ENCODE measurements around the gene TPR.

Gene TPR

DNA sequence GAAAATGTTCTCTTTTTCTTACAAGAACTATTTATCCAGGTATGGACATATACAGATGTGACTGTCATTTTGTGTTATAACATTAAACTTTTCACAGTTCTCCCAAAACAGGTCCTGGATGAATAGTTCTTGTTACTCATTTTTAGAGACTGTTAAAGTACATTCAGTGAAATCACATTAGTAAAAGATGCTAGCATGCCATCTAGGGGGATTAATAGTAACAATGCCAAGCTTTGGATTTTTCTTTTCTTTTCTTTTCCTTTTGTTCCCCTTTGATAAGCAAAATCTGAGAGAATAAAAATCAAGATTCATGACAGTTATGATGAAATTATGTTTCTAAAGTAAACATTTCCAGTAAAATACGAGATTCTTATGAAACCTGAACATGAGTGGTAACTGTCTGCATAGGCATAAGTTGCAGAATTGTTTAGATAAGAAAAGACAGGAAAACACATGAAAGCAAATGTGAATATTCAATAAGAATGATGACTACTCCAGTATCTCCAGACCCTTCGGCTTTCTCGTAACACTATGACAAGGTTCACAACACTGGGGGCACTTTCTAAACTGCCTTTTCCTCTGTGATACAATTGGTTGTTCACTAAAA lies 77.5 kb downstream of the TPR start:
- no peak overlapping the region for H3K4me3 ChIP-seq (ENCODE audit: low read depth, low read length)
- DNase-seq (ENCODE audit: low read depth, low spot score) = no peak
- no peak for TF ChIP-seq CTCF (IDR thresholded peaks at IDR 0.05; ENCODE audit: low read depth, low read length)
- in situ Hi-C loops (cut with HindIII; ENCODE audit: low sequenced_read_pairs) = no loop called here

DNA sequence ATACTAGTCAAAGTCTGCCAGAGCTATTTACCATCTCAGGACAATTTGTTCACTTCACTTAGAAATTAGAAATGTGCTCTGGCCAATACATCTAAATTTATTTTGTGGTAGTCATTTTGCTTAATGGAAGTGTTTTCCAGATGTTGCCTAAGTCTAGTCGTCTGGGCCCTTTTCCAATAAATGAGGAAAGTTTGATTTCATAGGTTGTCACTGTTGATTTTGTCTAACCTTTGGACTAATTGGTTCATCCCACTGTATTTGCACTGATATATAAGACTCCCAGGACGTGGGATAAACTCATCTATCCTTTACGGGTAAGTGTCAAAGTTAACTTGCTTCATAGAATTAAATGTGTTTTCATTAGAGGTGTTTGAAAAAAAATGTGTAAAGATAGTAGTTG lies 79.1 kb downstream of the TPR start, which contains the start of gene PRG4:
Gene PRG4 (plus strand): TSS at position 300 of the 400 bp plus-strand sequence.
- in situ Hi-C loops (cut with HindIII; ENCODE audit: low sequenced_read_pairs) = no loop called here
- no peak for TF ChIP-seq CTCF (IDR thresholded peaks at IDR 0.05; ENCODE audit: low read depth, low read length)
- peak; percentile 13 for DNase-seq (ENCODE audit: low read depth, low spot score)
- no peak within 1 kb of the TSS for H3K4me3 ChIP-seq (ENCODE audit: low read depth, low read length)

- DNase-seq (ENCODE audit: low read depth, low spot score) = no peak
- in situ Hi-C loops (cut with HindIII; ENCODE audit: low sequenced_read_pairs) = no loop called here
- no peak overlapping the region for H3K4me3 ChIP-seq (ENCODE audit: low read depth, low read length)
- no peak for TF ChIP-seq CTCF (IDR thresholded peaks at IDR 0.05; ENCODE audit: low read depth, low read length)
Measured at GRCh38 chr1:186292875-186293274, 82.2 kb downstream of the TPR start.

- in situ Hi-C loops (cut with HindIII; ENCODE audit: low sequenced_read_pairs) = no loop called here
- DNase-seq (ENCODE audit: low read depth, low spot score) = no peak
Measured at GRCh38 chr1:186291271-186291670, 83.8 kb downstream of the TPR start.

DNA sequence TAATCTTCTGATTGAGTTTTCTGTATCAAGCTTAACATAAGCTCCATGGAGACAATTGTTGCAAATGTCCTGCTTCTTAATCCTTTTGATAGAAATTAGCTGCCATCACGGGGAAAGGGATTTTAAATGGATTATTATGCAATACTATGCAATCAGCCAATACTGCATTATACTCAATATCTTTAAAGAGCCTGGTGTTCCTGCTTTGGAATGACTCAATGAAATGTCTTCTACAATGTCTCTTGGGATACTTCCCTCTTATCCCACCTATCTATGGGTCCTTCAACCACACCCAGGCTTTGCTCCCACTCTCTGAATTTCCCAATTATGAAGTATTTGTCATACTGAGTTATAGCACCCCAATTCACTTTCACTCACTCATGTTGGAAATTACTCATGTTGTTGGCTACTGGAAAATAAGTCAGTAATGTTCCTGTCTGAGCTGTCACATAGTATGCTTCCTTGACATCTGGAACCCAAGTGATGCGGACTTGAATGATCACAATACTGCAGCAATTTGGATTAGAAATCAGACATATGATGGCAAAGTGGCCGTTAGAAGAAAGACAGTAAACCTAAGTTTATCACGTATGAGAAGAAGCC lies 85.0 kb downstream of the TPR start:
- in situ Hi-C loops (cut with HindIII; ENCODE audit: low sequenced_read_pairs) = no loop called here
- H3K4me3 ChIP-seq (ENCODE audit: low read depth, low read length) = no peak overlapping the region
- DNase-seq (ENCODE audit: low read depth, low spot score) = no peak
- TF ChIP-seq CTCF (IDR thresholded peaks at IDR 0.05; ENCODE audit: low read depth, low read length) = no peak

More at GRCh38 chr1:186291271-186291670, 83.8 kb downstream of the TPR start:
- no peak overlapping the region for H3K4me3 ChIP-seq (ENCODE audit: low read depth, low read length)
- no peak for TF ChIP-seq CTCF (IDR thresholded peaks at IDR 0.05; ENCODE audit: low read depth, low read length)

DNA sequence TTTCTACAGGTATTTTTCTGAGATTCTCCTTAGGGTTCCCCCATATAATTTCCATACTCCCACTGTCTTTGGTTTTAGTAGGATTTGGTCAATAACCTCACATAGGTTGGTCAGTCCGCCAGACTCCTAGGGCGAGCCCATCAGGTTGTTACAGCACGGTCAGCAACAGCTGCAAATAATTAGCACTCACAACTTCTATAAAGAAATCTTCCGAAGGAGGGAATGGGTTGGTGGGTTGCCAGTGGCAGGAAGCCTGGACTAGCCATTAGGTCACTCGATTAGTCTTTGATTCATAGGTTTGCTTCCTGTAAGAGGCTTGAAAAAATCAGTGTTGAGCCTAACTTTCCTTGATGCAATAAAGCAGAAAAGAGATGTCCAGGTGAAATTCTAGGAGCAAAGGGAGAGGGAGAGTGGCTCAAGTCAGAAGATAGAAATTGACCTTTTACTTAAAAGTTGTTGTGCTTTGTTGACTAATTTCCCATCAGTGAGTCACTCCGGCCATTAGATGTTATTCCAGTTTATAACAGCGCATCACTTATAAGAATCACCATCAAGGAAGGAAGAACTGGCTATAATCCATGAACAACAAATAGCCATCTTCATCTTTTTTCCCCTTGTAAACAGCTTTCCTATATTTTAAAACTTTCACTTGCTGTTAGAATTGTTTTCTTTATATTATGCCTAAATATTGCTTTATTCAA lies 88.3 kb downstream of the TPR start:
- no peak for TF ChIP-seq CTCF (IDR thresholded peaks at IDR 0.05; ENCODE audit: low read depth, low read length)
- H3K4me3 ChIP-seq (ENCODE audit: low read depth, low read length) = no peak overlapping the region
- in situ Hi-C loops (cut with HindIII; ENCODE audit: low sequenced_read_pairs) = no loop called here
- DNase-seq (ENCODE audit: low read depth, low spot score) = peak; percentile 38

All from astrocyte of the spinal cord (primary cell).